GM12892 (cell line): ENCODE data around the gene GJE1.

ENCODE experiments used
- POLR2A ChIP-seq: IDR thresholded peaks from 2 replicates; pipeline ENCODE4 v1.6.1; 2011; ENCODE audit warnings: low read depth, low read length, control low read depth
- TAF1 ChIP-seq: IDR thresholded peaks from 2 replicates; pipeline ENCODE4 v1.6.1; 2011; ENCODE audit warnings: low read depth, mild to moderate bottlenecking, control low read depth, low read length, borderline replicate concordance

GRCh38 chr6:142178129-142178528, 45.4 kb downstream of the GJE1 start:
- no peak for TF ChIP-seq POLR2A
- TF ChIP-seq TAF1 = no peak
